Peyer's patch (tissue), 4 donors: Measurements from ENCODE around the gene HNRNPA3. TPM values are rescaled to one million over a fixed set of nuclear protein-coding genes. Genes with fewer than 3 reads are reported as not detected.

Source experiments
- DNase-seq, 3 donors: peaks; one replicate each; pipeline ENCODE4 v3.0.0-alpha.2; 2017 to 2019
- H3K27ac ChIP-seq, 4 donors: fragments of 200-600 bp; sonication (generic); one replicate each; pipeline ENCODE4 v1.5.1; 2016 to 2019
- H3K27me3 ChIP-seq, 2 donors: fragments of 200-600 bp; sonication (generic); one replicate each; pipeline ENCODE4 v1.5.1; 2019
- H3K36me3 ChIP-seq, 3 donors: fragments of 200-600 bp; sonication (generic); one replicate each; pipeline ENCODE4 v1.5.1; 2016 to 2019
- H3K4me1 ChIP-seq, 4 donors: fragments of 200-600 bp; sonication (generic); one replicate each; pipeline ENCODE4 v1.5.1; 2016 to 2019
- H3K4me3 ChIP-seq, 4 donors: fragments of 200-600 bp; sonication (generic); 1 replicate in 3 of 4; 2 replicates in 1 of 4; pipeline ENCODE4 v1.5.1; 2016 to 2019; ENCODE audit warnings: mild to moderate bottlenecking in 1 of 4
- H3K9me3 ChIP-seq, 4 donors: fragments of 200-600 bp; sonication (generic); one replicate each; pipeline ENCODE4 v1.5.1; 2016 to 2019; ENCODE audit warnings: mild to moderate bottlenecking in 1 of 4
- POLR2A ChIP-seq, 2 donors: fragments of 450-650 bp; IDR thresholded peaks; one replicate each; pipeline ENCODE4 v1.5.1; 2017; ENCODE audit warnings: antibody characterized with exemption in 2 of 2, mild to moderate bottlenecking in 2 of 2, moderate library complexity in 2 of 2
- small RNA-seq, 2 donors: library from RNA; depleted of rRNA; stranded (forward); fragments of <200 nt; gene quantifications; one replicate each; pipeline ENCODE3, GENCODE V24; 2016
- total RNA-seq, 4 donors: library from RNA; depleted of rRNA; stranded (reverse); fragments of >200 nt; gene quantifications; one replicate each; pipeline ENCODE4 v1.1.0, GENCODE V29; 2016
- TF ChIP-seq, protein P1 (sequence below), 6 experiments: fragments of 450-650 bp in 4 of 6; fragments of 200-600 bp in 2 of 6; sonication (generic) in 1 of 6; IDR thresholded peaks; one replicate each; pipeline ENCODE4 v1.5.1; 2017 to 2019; ENCODE audit warnings: antibody characterized with exemption in 6 of 6, mild to moderate bottlenecking in 3 of 6, moderate library complexity in 1 of 6

HNRNPA3 gene
- total RNA-seq, 4 donors from 2014 or later = 40.8 to 112 (median 60.5) TPM

DNA sequence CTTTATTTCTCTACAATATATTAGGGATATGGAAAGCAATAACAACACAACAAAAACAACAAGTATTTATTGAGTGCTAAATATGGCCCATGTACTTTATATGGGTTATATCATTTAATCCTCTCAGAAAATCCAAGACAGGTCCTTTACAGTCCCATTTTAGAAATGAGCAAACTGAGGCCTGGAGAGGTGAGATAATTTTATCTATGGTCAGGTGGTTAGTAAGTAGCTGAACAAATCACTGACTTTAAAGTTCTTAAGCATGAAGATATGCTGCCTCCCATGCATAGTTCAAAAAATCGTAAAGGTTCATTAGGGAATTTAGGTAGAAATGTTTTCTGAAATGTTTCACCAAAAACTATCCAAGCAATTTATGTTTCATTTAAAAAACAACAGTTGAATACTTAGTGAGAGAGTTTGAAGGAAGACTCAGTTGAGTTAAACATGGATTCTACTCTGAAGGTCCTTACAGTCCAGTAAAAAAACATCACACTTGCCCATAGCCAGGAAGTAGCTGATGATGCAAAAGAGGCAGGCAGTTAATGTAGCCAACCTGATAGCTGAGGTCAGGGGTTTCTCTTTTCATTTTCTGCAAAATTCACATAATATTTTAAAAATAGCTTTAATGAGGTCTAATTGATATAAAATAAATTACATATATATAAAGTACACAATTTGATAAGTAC is 59.5 kb downstream of the HNRNPA3 start:
- H3K27me3 ChIP-seq = no peaks in the 10 kb centered on the region
- peaks cover 0 to 9% (median 0%) of the 10 kb centered on the region in 4 donors for H3K4me1 ChIP-seq
- TF ChIP-seq, protein P1, sequence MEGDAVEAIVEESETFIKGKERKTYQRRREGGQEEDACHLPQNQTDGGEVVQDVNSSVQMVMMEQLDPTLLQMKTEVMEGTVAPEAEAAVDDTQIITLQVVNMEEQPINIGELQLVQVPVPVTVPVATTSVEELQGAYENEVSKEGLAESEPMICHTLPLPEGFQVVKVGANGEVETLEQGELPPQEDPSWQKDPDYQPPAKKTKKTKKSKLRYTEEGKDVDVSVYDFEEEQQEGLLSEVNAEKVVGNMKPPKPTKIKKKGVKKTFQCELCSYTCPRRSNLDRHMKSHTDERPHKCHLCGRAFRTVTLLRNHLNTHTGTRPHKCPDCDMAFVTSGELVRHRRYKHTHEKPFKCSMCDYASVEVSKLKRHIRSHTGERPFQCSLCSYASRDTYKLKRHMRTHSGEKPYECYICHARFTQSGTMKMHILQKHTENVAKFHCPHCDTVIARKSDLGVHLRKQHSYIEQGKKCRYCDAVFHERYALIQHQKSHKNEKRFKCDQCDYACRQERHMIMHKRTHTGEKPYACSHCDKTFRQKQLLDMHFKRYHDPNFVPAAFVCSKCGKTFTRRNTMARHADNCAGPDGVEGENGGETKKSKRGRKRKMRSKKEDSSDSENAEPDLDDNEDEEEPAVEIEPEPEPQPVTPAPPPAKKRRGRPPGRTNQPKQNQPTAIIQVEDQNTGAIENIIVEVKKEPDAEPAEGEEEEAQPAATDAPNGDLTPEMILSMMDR (IDR thresholded peaks at IDR 0.05) = no peak
- no peak for TF ChIP-seq POLR2A (IDR thresholded peaks at IDR 0.05)
- no peak for DNase-seq
- H3K27ac ChIP-seq = no peak overlapping the region
- no peaks in the 10 kb centered on the region for H3K9me3 ChIP-seq
- H3K36me3 ChIP-seq = no peaks in the 10 kb centered on the region
- no peak overlapping the region for H3K4me3 ChIP-seq

DNA sequence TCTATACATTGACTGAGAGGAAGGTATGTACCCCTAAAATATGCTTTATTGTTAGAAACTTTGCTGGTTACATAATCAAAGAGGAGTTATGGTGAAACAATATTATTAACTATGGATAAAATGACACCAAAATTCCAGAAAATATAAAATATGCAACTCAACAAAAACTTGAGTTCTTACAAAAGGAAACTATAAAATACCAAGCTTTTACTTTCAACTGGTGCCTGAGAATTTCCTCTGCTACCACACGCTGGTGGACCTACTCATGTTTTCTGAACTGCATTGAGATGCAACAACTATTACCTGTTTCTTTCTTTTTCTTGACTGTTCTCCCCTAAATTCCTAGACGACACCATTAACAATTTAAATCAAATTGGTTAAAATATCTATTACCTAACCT is 60.2 kb downstream of the HNRNPA3 start:
- Histone ChIP-seq H3K9me3 (no peaks in the 10 kb centered on the region), H3K4me1 (peaks cover 0 to 9% (median 0%) of the 10 kb centered on the region in 4 donors), H3K27me3 (no peaks in the 10 kb centered on the region), H3K27ac (peak overlapping the region in 2 of 4 donors; percentile 18 to 35), H3K36me3 (no peaks in the 10 kb centered on the region), H3K4me3 (no peak overlapping the region)
- DNase-seq = no peak
- no peak for TF ChIP-seq POLR2A (IDR thresholded peaks at IDR 0.05)
- TF ChIP-seq, protein P1 (IDR thresholded peaks at IDR 0.05) = no peak

DNA sequence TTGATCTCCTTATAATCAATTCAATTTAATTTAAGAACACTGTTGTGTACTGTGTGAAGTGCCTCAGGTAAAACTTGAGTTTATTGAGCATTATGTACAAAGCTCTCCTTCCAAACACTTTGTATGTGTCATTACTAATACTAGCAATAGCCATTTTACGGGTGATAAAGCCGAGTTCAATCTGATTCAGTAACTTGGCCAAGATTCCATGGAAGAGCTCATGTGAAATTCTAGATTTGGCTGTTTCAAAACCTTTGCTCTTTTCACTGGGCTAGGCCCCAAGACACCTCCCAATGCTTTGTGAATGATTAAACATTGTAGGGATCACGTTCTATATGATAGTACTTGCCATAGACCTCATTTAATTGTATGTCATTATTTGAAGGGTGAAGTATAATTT is 60.8 kb downstream of the HNRNPA3 start:
- Histone ChIP-seq H3K27me3 (no peaks in the 10 kb centered on the region), H3K4me1 (peaks cover 0 to 9% (median 0%) of the 10 kb centered on the region in 4 donors), H3K9me3 (no peaks in the 10 kb centered on the region), H3K27ac (peak overlapping the region in 3 of 4 donors; percentile 18 to 67 (median 35)), H3K4me3 (peak overlapping the region in 1 of 4 donors; percentile 18), H3K36me3 (no peaks in the 10 kb centered on the region)
- TF ChIP-seq POLR2A (IDR thresholded peaks at IDR 0.05) = no peak
- TF ChIP-seq, protein P1 (IDR thresholded peaks at IDR 0.05) = no peak
- DNase-seq = peak in 1 of 3 donors; percentile 55

Small RNA genes lying within 50 kb of the gene (small RNA-seq; reads per million reads assigned to genes)
- gene MIR3128 (0 to 0.06 reads per million in 2 donors), gene RF00019 (0 reads per million in 2 donors)

Other genes starting within 250 kb of the HNRNPA3 start
- gene NFE2L2, start 51.9 kb downstream of the HNRNPA3 start, total RNA-seq = 100 to 1,000 TPM in 2 of 4 donors, 10 to 100 TPM in 2; 85.3 to 162 (median 108) TPM
- 10 to 100 TPM; 18.2 to 26.3 (median 21.0) TPM for gene AGPS, start 180.0 kb downstream of the HNRNPA3 start, total RNA-seq